SK-N-SH (cell line): ENCODE results near the gene E2F3. TPM values are rescaled to one million over a fixed set of nuclear protein-coding genes. Genes with fewer than 3 reads are reported as not detected.

Source experiments
- CTCF ChIA-PET: fragments of 300-600, 350-600 bp; formaldehyde crosslinking; extraction: SDS; loops from one replicate; lab custom pipeline; 2021; lab: Yijun Ruan, JAX
- POLR2A ChIA-PET: fragments of 350-600 bp; sonication (Branson Sonifier 250); formaldehyde crosslinking; extraction: SDS; loops from one replicate; lab custom pipeline; 2020; ENCODE audit warnings: antibody characterized with exemption, inconsistent platforms; lab: Yijun Ruan, JAX
- DNase-seq: peaks from one replicate; pipeline ENCODE4 v3.0.0; 2012
- H2AFZ ChIP-seq: fragments of 200-600 bp; sonication (generic); 2 replicates; pipeline ENCODE4 v1.8.1; 2016; ENCODE audit warnings: antibody characterized with exemption, mild to moderate bottlenecking, low read depth
- H3F3A ChIP-seq: fragments of 200-600 bp; sonication (generic); replicated peaks from 2 replicates; pipeline ENCODE3; 2016; ENCODE audit warnings: antibody characterized with exemption, mild to moderate bottlenecking; ENCODE audit not compliant: insufficient read depth
- H3K27ac ChIP-seq, 2 experiments: fragments of 200-500 bp in 1 of 2; fragments of 200-600 bp in 1 of 2; sonication (Bioruptor generic) in 1 of 2; sonication (generic), shearing (Covaris generic) in 1 of 2; 2 replicates each; pipeline versions ENCODE4 v1.5.1 to v1.6.1; 2014 to 2016; ENCODE audit warnings: low read depth in 2 of 2, inconsistent platforms in 1 of 2, low read length in 1 of 2, mild to moderate bottlenecking in 1 of 2, mixed read lengths in 1 of 2
- H3K27me3 ChIP-seq: fragments of 200-600 bp; sonication (generic), shearing (Covaris generic); 2 replicates; pipeline ENCODE4 v1.6.1; 2016; ENCODE audit warnings: mixed run types; ENCODE audit not compliant: insufficient read depth
- H3K36me3 ChIP-seq, 2 experiments: fragments of 200-500 bp in 1 of 2; fragments of 200-600 bp in 1 of 2; sonication (Bioruptor generic) in 1 of 2; sonication (generic) in 1 of 2; replicated peaks in 1 of 2; 2 replicates each; pipeline versions ENCODE3 to v1.5.1; 2014 to 2016; ENCODE audit warnings: low read length in 1 of 2, mild to moderate bottlenecking in 1 of 2; ENCODE audit not compliant: insufficient read depth in 2 of 2, control insufficient read depth in 1 of 2
- H3K4me1 ChIP-seq, 2 experiments: fragments of 200-500 bp in 1 of 2; fragments of 200-600 bp in 1 of 2; sonication (Bioruptor generic) in 1 of 2; sonication (generic), shearing (Covaris generic) in 1 of 2; 2 replicates each; pipeline versions ENCODE4 v1.5.1 to v1.6.1; 2014 to 2016; ENCODE audit warnings: low read depth in 1 of 2, low read length in 1 of 2, mixed run types in 1 of 2; ENCODE audit not compliant: insufficient read depth in 2 of 2, control insufficient read depth in 1 of 2
- H3K4me2 ChIP-seq: fragments of 200-600 bp; sonication (generic), shearing (Covaris generic); 2 replicates; pipeline ENCODE4 v1.6.1; 2017; ENCODE audit warnings: mixed run types
- H3K4me3 ChIP-seq, 2 experiments: fragments of 200-500 bp in 1 of 2; fragments of 200-600 bp in 1 of 2; sonication (Bioruptor generic) in 1 of 2; sonication (generic), shearing (Covaris generic) in 1 of 2; 2 replicates each; pipeline versions ENCODE4 v1.5.1 to v1.8.1; 2014 to 2016; ENCODE audit warnings: low read depth in 2 of 2, inconsistent platforms in 1 of 2, low read length in 1 of 2, mild to moderate bottlenecking in 1 of 2, mixed read lengths in 1 of 2, moderate library complexity in 1 of 2
- H3K79me2 ChIP-seq: fragments of 200-600 bp; sonication (generic); 2 replicates; pipeline ENCODE4 v1.8.1; 2017; ENCODE audit warnings: mild to moderate bottlenecking; ENCODE audit not compliant: insufficient read depth
- H3K9ac ChIP-seq: fragments of 200-600 bp; sonication (generic); 2 replicates; pipeline ENCODE4 v1.6.1; 2017; ENCODE audit warnings: mixed run types
- H3K9me2 ChIP-seq: fragments of 200-600 bp; sonication (generic); 2 replicates; pipeline ENCODE4 v1.6.1; 2017; ENCODE audit warnings: mixed run types
- H3K9me3 ChIP-seq: fragments of 200-600 bp; sonication (generic); 2 replicates; pipeline ENCODE4 v1.6.1; 2017; ENCODE audit warnings: mixed run types, mild to moderate bottlenecking, moderate library complexity
- H4K20me1 ChIP-seq: fragments of 200-600 bp; sonication (generic); 2 replicates; pipeline ENCODE4 v1.6.1; 2017; ENCODE audit warnings: mild to moderate bottlenecking, mixed run types; ENCODE audit not compliant: insufficient read depth
- CHD2 ChIP-seq: fragments of 150-350 bp; IDR thresholded peaks from 2 replicates; pipeline ENCODE4 v1.6.1; 2018; ENCODE audit warnings: low read length; ENCODE audit not compliant: partially characterized antibody
- EP300 ChIP-seq, 2 experiments: IDR thresholded peaks; 2 replicates each; pipeline versions ENCODE4 v1.4.0 to v1.6.1; 2012; ENCODE audit warnings: borderline replicate concordance in 1 of 2, low read depth in 1 of 2, low read length in 1 of 2
- EZH2phosphoT487 ChIP-seq: fragments of 200-600 bp; sonication (generic); IDR thresholded peaks from 2 replicates; pipeline ENCODE4 v1.6.1; 2017; ENCODE audit warnings: low read depth, mixed run types, mild to moderate bottlenecking, antibody characterized with exemption, moderate library complexity, borderline replicate concordance
- FOSL2 ChIP-seq: IDR thresholded peaks from 2 replicates; pipeline ENCODE4 v1.4.0; 2012; ENCODE audit warnings: low read depth, mild to moderate bottlenecking, moderate library complexity, borderline replicate concordance
- FOXM1 ChIP-seq: IDR thresholded peaks from 2 replicates; pipeline ENCODE4 v1.4.0; 2012; ENCODE audit warnings: low read depth, mild to moderate bottlenecking
- GATA2 ChIP-seq: sonication (generic); formaldehyde crosslinking; IDR thresholded peaks from 2 replicates; pipeline ENCODE4 v1.5.0; 2020; ENCODE audit warnings: mild to moderate bottlenecking, missing genetic modification reagents
- IRF3 ChIP-seq: fragments of 150-350 bp; IDR thresholded peaks from 2 replicates; pipeline ENCODE4 v1.6.1; 2016; ENCODE audit warnings: mild to moderate bottlenecking, low read depth, low read length
- JUND ChIP-seq: IDR thresholded peaks from 2 replicates; pipeline ENCODE4 v1.4.0; 2012
- MAX ChIP-seq: IDR thresholded peaks from 2 replicates; pipeline ENCODE4 v1.4.0; 2012; ENCODE audit warnings: low read depth
- MEF2A ChIP-seq: IDR thresholded peaks from 2 replicates; pipeline ENCODE4 v1.4.0; 2012; ENCODE audit warnings: low read depth, borderline replicate concordance
- MXI1 ChIP-seq: IDR thresholded peaks from 2 replicates; pipeline ENCODE4 v1.6.1; 2012; ENCODE audit warnings: mild to moderate bottlenecking, low read depth, low read length, improper control_type of control experiment
- NRF1 ChIP-seq: IDR thresholded peaks from 2 replicates; pipeline ENCODE4 v1.6.1; 2012; ENCODE audit warnings: low read depth, mild to moderate bottlenecking, low read length
- PBX3 ChIP-seq: IDR thresholded peaks from 2 replicates; pipeline ENCODE4; 2012
- POLR2AphosphoS5 ChIP-seq: IDR thresholded peaks from 2 replicates; pipeline ENCODE4 v1.6.1; 2012; ENCODE audit warnings: low read depth, low read length
- RAD21 ChIP-seq: IDR thresholded peaks from 2 replicates; pipeline ENCODE4 v1.6.1; 2012; ENCODE audit warnings: mild to moderate bottlenecking, low read length
- RCOR1 ChIP-seq: fragments of 150-350 bp; IDR thresholded peaks from 2 replicates; pipeline ENCODE4 v1.6.1; 2017; ENCODE audit warnings: antibody characterized with exemption, low read length
- RFX5 ChIP-seq: IDR thresholded peaks from 2 replicates; pipeline ENCODE4 v1.6.1; 2012; ENCODE audit warnings: mild to moderate bottlenecking, improper control_type of control experiment, low read length
- RXRA ChIP-seq: IDR thresholded peaks from 2 replicates; pipeline ENCODE4 v1.4.0; 2012; ENCODE audit warnings: low read depth, mild to moderate bottlenecking, borderline replicate concordance
- SIN3A ChIP-seq: IDR thresholded peaks from 2 replicates; pipeline ENCODE4 v1.6.1; 2012; ENCODE audit warnings: low read depth, mild to moderate bottlenecking, low read length, moderate library complexity, borderline replicate concordance
- TAF1 ChIP-seq: IDR thresholded peaks from 2 replicates; pipeline ENCODE4 v1.6.1; 2012; ENCODE audit warnings: low read depth, mild to moderate bottlenecking, low read length, moderate library complexity, borderline replicate concordance
- TCF12 ChIP-seq: IDR thresholded peaks from 2 replicates; pipeline ENCODE4 v1.4.0; 2012
- USF1 ChIP-seq: IDR thresholded peaks from 2 replicates; pipeline ENCODE4 v1.4.0; 2012; ENCODE audit warnings: low read depth, borderline replicate concordance
- USF2 ChIP-seq: fragments of 150-350 bp; IDR thresholded peaks from 2 replicates; pipeline ENCODE4 v1.6.1; 2017; ENCODE audit warnings: antibody characterized with exemption, low read length, low read depth, borderline replicate concordance
- YY1 ChIP-seq: IDR thresholded peaks from 2 replicates; pipeline ENCODE4 v1.4.0; 2012; ENCODE audit warnings: low read depth, mild to moderate bottlenecking
- ZBTB33 ChIP-seq: IDR thresholded peaks from 2 replicates; pipeline ENCODE4 v1.4.0; 2012; ENCODE audit warnings: low read depth, borderline replicate concordance
- WGBS: methylation state at CpG from one replicate; pipeline ENCODE4 v1.1.6; 2017; ENCODE audit warnings: low lambda C conversion rate; 5-methylcytosine and 5-hydroxymethylcytosine counted together
- polyA plus RNA-seq, 3 experiments: library from polyadenylated mRNA; depleted of rRNA; stranded (reverse); fragments of >200 nt; gene quantifications; 2 replicates each; pipeline ENCODE4 v1.2.3, GENCODE V29; 2012

The E2F3 gene
- polyA plus RNA-seq (2012; rRNA removed) = 12.7 and 14.4 TPM in 2 replicates
- polyA plus RNA-seq (2012; cell fraction: cytosol; rRNA removed) = 14.6 and 15.0 TPM in 2 replicates
- 32.4 and 47.0 TPM in 2 replicates for polyA plus RNA-seq (2012; cell fraction: nucleus; rRNA removed)

- ChIA-PET POLR2A (interaction anchor here (1.0 kb wide), 1 partner anchor 1186 kb away, joined by 3 read pairs; no protein-coding TSS in a partner anchor), CTCF (interaction anchor here (0.7 to 2.5 kb wide), 12 partner anchors 10 to 187 kb away, joined by 3 to 11 read pairs (median 4); no protein-coding TSS in a partner anchor)
- peak; percentile 96 for DNase-seq
- peak within 1 kb of the TSS; percentile 83 to 86 for H3K4me3 ChIP-seq
- peaks cover 11% of the 10 kb centered on the region for H3F3A ChIP-seq
- H3K9me3 ChIP-seq = no peaks in the 10 kb centered on the region
- H3K36me3 ChIP-seq = peaks cover 7 to 8% of the 10 kb centered on the region in 2 experiments
- peaks cover 0 to 2% of the 10 kb centered on the region in 2 experiments; a peak in 1 of 4 replicates for H3K4me1 ChIP-seq
- H3K27me3 ChIP-seq = no peaks in the 10 kb centered on the region
- 0% methylated on average over 28 of the region's 63 CpGs for WGBS
- H2AFZ ChIP-seq = peak within 1 kb of the TSS; percentile 77
- peaks cover 34% of the 10 kb centered on the region for H3K79me2 ChIP-seq
- H3K9ac ChIP-seq = peak within 1 kb of the TSS; percentile 99
- no peaks in the 10 kb centered on the region for H3K9me2 ChIP-seq
- H4K20me1 ChIP-seq = peaks cover 19% of the 10 kb centered on the region
- H3K27ac ChIP-seq = peak within 1 kb of the TSS; percentile 93 to 97
- H3K4me2 ChIP-seq = peak within 1 kb of the TSS; percentile 92
- TF ChIP-seq CHD2 (peak; percentile 51), MXI1 (peak; percentile 89), USF2 (no peak), EP300 (IDR thresholded peaks at IDR 0.05; ENCODE audit: borderline replicate concordance in 1 of 2, low read depth in 1 of 2, low read length in 1 of 2) (peak in 1 of 2 experiments; percentile 44; a peak in 1 of 4 replicates), SIN3A (peak; percentile 100), JUND (no peak), RAD21 (no peak), PBX3 (peak; percentile 55; the same call in 1 of the 2 replicates), POLR2AphosphoS5 (peak; percentile 78), ZBTB33 (no peak), EZH2phosphoT487 (no peak), TCF12 (peak; percentile 26; the same call in 1 of the 2 replicates), USF1 (peak; percentile 31; the same call in 1 of the 2 replicates), RCOR1 (no peak), GATA2 (CRISPR knock-in tag) (no peak), MEF2A (no peak), NRF1 (no peak), TAF1 (peak; percentile 94), RFX5 (peak; percentile 84), FOXM1 (no peak), MAX (peak; percentile 90), FOSL2 (peak; percentile 6; the same call in 1 of the 2 replicates), IRF3 (peak; percentile 61; the same call in 1 of the 2 replicates), YY1 (peak; percentile 86), RXRA (no peak)
Measured at GRCh38 chr6:20401205-20402091, at the start of gene E2F3. E2F3 (plus strand) TSS chr6:20401879; CDS start chr6:20402233, 354 bp downstream.
